ENCODE measurements around the gene GLIS1. TPM values are rescaled to one million over a fixed set of nuclear protein-coding genes. Genes with fewer than 3 reads are reported as not detected.

The GLIS1 gene
- total and polyA plus RNA-seq, 2 experiments from 2014 or later = 0.13 to 1.3 TPM

DNA sequence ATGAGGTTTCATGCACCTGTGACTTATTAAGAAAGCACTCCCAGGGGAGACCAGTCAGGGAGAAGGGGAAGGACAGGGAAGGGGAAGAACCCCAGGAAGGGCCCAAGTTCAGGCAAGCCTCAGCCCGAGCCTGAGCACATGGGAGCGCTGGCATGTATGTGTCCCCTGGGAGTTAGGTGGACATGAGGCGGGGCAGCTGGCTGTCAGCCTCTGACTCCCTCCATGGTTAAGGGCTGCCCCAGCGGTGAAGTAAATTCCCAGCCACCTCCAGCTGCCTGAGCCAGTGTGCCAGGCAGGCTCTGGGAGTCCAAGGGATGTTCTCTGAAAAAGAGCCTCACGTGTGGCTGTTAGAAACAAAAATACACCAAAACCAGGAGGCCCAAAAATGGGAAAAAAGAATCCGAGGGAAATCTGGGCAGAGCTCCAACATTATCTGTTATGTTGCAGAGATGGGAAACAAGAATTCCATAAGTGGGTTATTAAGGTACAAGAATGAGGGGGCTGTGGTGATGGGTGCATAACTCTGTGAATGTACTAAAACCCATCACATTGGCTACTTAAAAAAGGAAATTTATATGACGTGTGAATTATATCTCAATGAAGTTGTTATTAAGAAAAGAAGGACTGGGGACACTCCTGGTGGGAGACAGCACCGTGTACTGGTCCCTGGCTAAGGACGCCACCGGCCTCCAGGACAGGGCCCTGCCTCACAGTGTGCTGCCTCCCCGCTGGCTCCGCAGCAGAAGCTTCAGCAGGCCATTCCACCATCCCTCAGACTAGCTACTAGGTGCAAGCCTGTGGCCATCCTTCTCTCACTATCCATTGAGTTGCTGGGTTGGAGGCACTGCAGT is 261.1 kb downstream of the GLIS1 start:
- no peak for TF ChIP-seq EZH2 (IDR thresholded peaks at IDR 0.05; ENCODE audit: borderline replicate concordance)
- no peak for TF ChIP-seq EZH2phosphoT487 (IDR thresholded peaks at IDR 0.05; ENCODE audit: low read depth, severe bottlenecking, unreplicated experiment)
- TF ChIP-seq, protein P1, sequence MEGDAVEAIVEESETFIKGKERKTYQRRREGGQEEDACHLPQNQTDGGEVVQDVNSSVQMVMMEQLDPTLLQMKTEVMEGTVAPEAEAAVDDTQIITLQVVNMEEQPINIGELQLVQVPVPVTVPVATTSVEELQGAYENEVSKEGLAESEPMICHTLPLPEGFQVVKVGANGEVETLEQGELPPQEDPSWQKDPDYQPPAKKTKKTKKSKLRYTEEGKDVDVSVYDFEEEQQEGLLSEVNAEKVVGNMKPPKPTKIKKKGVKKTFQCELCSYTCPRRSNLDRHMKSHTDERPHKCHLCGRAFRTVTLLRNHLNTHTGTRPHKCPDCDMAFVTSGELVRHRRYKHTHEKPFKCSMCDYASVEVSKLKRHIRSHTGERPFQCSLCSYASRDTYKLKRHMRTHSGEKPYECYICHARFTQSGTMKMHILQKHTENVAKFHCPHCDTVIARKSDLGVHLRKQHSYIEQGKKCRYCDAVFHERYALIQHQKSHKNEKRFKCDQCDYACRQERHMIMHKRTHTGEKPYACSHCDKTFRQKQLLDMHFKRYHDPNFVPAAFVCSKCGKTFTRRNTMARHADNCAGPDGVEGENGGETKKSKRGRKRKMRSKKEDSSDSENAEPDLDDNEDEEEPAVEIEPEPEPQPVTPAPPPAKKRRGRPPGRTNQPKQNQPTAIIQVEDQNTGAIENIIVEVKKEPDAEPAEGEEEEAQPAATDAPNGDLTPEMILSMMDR (IDR thresholded peaks at IDR 0.05; ENCODE audit: poor library complexity) = no peak
- no peaks in the 10 kb centered on the region for H3K27me3 ChIP-seq
- H3K4me2 ChIP-seq = no peak overlapping the region
- no peak for DNase-seq (ENCODE audit: low spot score)
- H3K36me3 ChIP-seq (replicated peaks; ENCODE audit: insufficient read depth, low read depth) = no peaks in the 10 kb centered on the region
- H3K4me3 ChIP-seq = no peak overlapping the region
- no peaks in the 10 kb centered on the region for H4K20me1 ChIP-seq (ENCODE audit: insufficient read depth, poor library complexity, severe bottlenecking)
- WGBS (ENCODE audit: low lambda C conversion rate, missing lambda C conversion rate) = 78% methylated on average over 12 of the region's 12 CpGs
- H3K9me2 ChIP-seq (replicated peaks; ENCODE audit: insufficient read depth) = no peaks in the 10 kb centered on the region
- peaks cover 8% of the 10 kb centered on the region for H3K4me1 ChIP-seq (ENCODE audit: insufficient read depth)
- no peak overlapping the region for H3K27ac ChIP-seq
- H3K79me2 ChIP-seq = no peaks in the 10 kb centered on the region
- H2AFZ ChIP-seq = no peak overlapping the region
- no peaks in the 10 kb centered on the region for H3K9me3 ChIP-seq (ENCODE audit: low read depth)

DNA sequence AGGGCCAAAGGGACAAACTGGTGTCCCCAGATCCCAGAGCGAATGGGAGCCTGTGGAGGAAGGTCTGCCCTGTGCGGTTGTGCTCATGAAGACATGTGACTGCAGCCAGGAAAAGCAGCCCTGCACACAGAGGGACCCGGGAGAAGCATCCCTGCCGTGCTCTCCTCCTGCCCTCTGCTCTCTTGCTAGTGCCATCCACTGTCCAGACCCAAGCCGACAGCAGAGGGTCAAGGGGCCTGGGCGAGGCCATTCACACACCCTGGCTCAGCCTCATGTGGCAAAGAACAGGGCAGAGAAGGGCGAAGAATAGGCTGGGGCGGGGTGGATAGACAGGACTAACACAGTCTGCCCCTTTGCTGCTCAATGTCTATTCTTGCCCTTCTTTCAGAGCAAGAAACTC is 262.4 kb downstream of the GLIS1 start:
- no peaks in the 10 kb centered on the region for H3K79me2 ChIP-seq
- no peaks in the 10 kb centered on the region for H3K9me3 ChIP-seq (ENCODE audit: low read depth)
- peaks cover 8% of the 10 kb centered on the region for H3K4me1 ChIP-seq (ENCODE audit: insufficient read depth)
- no peaks in the 10 kb centered on the region for H3K36me3 ChIP-seq (replicated peaks; ENCODE audit: insufficient read depth, low read depth)
- no peak for DNase-seq (ENCODE audit: low spot score)
- H3K4me2 ChIP-seq = no peak overlapping the region
- no peak overlapping the region for H3K4me3 ChIP-seq
- no peaks in the 10 kb centered on the region for H3K9me2 ChIP-seq (replicated peaks; ENCODE audit: insufficient read depth)
- WGBS (ENCODE audit: low lambda C conversion rate, missing lambda C conversion rate) = 95% methylated on average over 8 of the region's 8 CpGs
- no peak for TF ChIP-seq EZH2phosphoT487 (IDR thresholded peaks at IDR 0.05; ENCODE audit: low read depth, severe bottlenecking, unreplicated experiment)
- TF ChIP-seq, protein P1 (IDR thresholded peaks at IDR 0.05; ENCODE audit: poor library complexity) = no peak
- TF ChIP-seq EZH2 (IDR thresholded peaks at IDR 0.05; ENCODE audit: borderline replicate concordance) = no peak
- no peak overlapping the region for H3K27ac ChIP-seq
- H3K27me3 ChIP-seq = no peaks in the 10 kb centered on the region
- H4K20me1 ChIP-seq (ENCODE audit: insufficient read depth, poor library complexity, severe bottlenecking) = no peaks in the 10 kb centered on the region
- H2AFZ ChIP-seq = no peak overlapping the region

DNA sequence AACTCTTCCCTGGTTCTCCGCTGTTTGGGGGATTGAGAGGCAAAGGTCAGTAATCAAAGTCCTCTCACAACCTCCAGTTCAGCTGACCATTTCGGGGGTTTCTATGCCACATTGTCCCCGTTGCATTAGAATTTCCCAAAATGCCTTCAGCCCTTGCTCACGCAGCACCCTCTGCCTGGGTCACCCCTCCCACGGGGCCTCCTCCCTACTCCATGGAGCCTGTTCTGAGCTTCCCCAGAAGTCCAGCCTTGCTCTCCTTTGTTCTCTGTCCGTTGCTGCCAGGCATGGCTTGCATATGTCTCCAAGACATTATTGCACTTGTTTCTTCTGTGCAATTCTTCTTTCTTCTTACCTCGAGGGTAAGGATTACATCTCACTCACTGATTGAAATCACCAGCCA is 263.3 kb downstream of the GLIS1 start:
- Histone ChIP-seq H3K79me2 (no peaks in the 10 kb centered on the region), H3K27me3 (no peaks in the 10 kb centered on the region), H3K9me2 (replicated peaks; ENCODE audit: insufficient read depth) (no peaks in the 10 kb centered on the region), H3K4me2 (no peak overlapping the region), H3K36me3 (replicated peaks; ENCODE audit: insufficient read depth, low read depth) (no peaks in the 10 kb centered on the region), H3K9me3 (ENCODE audit: low read depth) (no peaks in the 10 kb centered on the region), H2AFZ (no peak overlapping the region), H3K4me3 (no peak overlapping the region), H3K27ac (no peak overlapping the region), H3K4me1 (ENCODE audit: insufficient read depth) (peaks cover 8% of the 10 kb centered on the region), H4K20me1 (ENCODE audit: insufficient read depth, poor library complexity, severe bottlenecking) (no peaks in the 10 kb centered on the region)
- TF ChIP-seq EZH2phosphoT487 (IDR thresholded peaks at IDR 0.05; ENCODE audit: low read depth, severe bottlenecking, unreplicated experiment) = no peak
- TF ChIP-seq, protein P1 (IDR thresholded peaks at IDR 0.05; ENCODE audit: poor library complexity) = no peak
- TF ChIP-seq EZH2 (IDR thresholded peaks at IDR 0.05; ENCODE audit: borderline replicate concordance) = no peak
- 79% methylated on average over 7 of the region's 7 CpGs for WGBS (ENCODE audit: low lambda C conversion rate, missing lambda C conversion rate)
- DNase-seq (ENCODE audit: low spot score) = no peak
